HL-60 (cell line): Measurements from ENCODE around the gene PTEN.

Experiments used
- GABPA ChIP-seq: IDR thresholded peaks from 2 replicates; pipeline ENCODE4 v1.6.1; 2012; ENCODE audit warnings: low read depth
- POLR2AphosphoS5 ChIP-seq: IDR thresholded peaks from 2 replicates; pipeline ENCODE4 v1.6.1; 2012; ENCODE audit warnings: low read depth
- SPI1 ChIP-seq: IDR thresholded peaks from 2 replicates; pipeline ENCODE4 v1.6.1; 2012; ENCODE audit warnings: low read depth, mild to moderate bottlenecking, borderline replicate concordance
- TF ChIP-seq, protein P1 (sequence below): IDR thresholded peaks from one replicate; pipeline ENCODE4 v1.5.1; 2011; ENCODE audit warnings: low read length, control low read depth, inconsistent platforms; ENCODE audit not compliant: insufficient read depth
- TF ChIP-seq, protein P2 (sequence below): IDR thresholded peaks from 2 replicates; pipeline ENCODE4 v1.6.1; 2012; ENCODE audit warnings: low read depth; ENCODE audit not compliant: insufficient replicate concordance

DNA sequence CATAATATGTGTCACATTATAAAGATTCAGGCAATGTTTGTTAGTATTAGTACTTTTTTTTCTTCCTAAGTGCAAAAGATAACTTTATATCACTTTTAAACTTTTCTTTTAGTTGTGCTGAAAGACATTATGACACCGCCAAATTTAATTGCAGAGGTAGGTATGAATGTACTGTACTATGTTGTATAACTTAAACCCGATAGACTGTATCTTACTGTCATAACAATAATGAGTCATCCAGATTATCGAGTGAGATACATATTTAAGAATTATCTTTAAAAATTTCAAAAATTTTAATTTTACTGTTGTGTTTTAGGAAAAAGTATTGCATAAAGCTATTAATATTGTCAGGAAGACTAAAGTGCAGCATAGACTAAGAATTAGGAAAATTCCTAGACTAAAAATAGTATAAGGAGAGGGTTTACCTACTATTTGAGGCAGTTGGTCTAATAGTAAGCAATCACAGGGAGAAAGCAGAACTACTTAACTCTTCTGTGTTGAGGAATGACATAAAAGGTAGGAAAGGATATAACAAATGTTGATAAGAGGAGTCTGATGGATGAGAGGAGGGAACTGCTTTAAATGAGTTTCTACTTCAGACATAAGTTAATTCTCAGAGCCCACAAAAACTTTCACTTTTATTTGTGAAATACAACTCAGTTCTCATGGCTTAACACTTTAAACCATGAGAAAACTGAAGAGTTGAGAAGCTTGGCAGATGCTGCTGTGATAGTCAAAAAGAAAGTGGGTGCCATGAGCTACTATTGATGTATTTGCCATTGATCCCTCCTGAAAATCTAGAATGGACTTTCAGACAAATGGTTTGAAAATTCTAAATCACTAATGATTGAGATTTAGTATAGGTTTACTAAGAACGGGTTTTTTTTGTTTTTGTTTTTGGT, 67.8 kb downstream of the PTEN start:
- TF ChIP-seq, protein P1, sequence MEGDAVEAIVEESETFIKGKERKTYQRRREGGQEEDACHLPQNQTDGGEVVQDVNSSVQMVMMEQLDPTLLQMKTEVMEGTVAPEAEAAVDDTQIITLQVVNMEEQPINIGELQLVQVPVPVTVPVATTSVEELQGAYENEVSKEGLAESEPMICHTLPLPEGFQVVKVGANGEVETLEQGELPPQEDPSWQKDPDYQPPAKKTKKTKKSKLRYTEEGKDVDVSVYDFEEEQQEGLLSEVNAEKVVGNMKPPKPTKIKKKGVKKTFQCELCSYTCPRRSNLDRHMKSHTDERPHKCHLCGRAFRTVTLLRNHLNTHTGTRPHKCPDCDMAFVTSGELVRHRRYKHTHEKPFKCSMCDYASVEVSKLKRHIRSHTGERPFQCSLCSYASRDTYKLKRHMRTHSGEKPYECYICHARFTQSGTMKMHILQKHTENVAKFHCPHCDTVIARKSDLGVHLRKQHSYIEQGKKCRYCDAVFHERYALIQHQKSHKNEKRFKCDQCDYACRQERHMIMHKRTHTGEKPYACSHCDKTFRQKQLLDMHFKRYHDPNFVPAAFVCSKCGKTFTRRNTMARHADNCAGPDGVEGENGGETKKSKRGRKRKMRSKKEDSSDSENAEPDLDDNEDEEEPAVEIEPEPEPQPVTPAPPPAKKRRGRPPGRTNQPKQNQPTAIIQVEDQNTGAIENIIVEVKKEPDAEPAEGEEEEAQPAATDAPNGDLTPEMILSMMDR = no peak
- TF ChIP-seq, protein P2, sequence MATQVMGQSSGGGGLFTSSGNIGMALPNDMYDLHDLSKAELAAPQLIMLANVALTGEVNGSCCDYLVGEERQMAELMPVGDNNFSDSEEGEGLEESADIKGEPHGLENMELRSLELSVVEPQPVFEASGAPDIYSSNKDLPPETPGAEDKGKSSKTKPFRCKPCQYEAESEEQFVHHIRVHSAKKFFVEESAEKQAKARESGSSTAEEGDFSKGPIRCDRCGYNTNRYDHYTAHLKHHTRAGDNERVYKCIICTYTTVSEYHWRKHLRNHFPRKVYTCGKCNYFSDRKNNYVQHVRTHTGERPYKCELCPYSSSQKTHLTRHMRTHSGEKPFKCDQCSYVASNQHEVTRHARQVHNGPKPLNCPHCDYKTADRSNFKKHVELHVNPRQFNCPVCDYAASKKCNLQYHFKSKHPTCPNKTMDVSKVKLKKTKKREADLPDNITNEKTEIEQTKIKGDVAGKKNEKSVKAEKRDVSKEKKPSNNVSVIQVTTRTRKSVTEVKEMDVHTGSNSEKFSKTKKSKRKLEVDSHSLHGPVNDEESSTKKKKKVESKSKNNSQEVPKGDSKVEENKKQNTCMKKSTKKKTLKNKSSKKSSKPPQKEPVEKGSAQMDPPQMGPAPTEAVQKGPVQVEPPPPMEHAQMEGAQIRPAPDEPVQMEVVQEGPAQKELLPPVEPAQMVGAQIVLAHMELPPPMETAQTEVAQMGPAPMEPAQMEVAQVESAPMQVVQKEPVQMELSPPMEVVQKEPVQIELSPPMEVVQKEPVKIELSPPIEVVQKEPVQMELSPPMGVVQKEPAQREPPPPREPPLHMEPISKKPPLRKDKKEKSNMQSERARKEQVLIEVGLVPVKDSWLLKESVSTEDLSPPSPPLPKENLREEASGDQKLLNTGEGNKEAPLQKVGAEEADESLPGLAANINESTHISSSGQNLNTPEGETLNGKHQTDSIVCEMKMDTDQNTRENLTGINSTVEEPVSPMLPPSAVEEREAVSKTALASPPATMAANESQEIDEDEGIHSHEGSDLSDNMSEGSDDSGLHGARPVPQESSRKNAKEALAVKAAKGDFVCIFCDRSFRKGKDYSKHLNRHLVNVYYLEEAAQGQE = no peak
- TF ChIP-seq POLR2AphosphoS5 = no peak
- no peak for TF ChIP-seq SPI1
- TF ChIP-seq GABPA = no peak
